Stomach smooth muscle (tissue), 2 donors: Measurements from ENCODE around the gene PRSS27.
"Not testable (repeated sequence)": the region's sequence is repeated elsewhere in the genome, so short reads cannot be mapped to it uniquely, and the experiment has no call there.

Experiments used
- H3K27ac ChIP-seq: one replicate; pipeline ENCODE4 v1.7.0; 2013; ENCODE audit warnings: mild to moderate bottlenecking, low read length, inconsistent platforms
- H3K27me3 ChIP-seq, 2 donors: one replicate each; pipeline ENCODE4 v1.7.0; 2013; ENCODE audit warnings: low read length in 2 of 2; ENCODE audit not compliant: insufficient read depth in 2 of 2, control insufficient read depth in 1 of 2
- H3K36me3 ChIP-seq, 2 donors: one replicate each; pipeline ENCODE4 v1.7.0; 2013; ENCODE audit warnings: low read length in 2 of 2; ENCODE audit not compliant: control insufficient read depth in 2 of 2, insufficient read depth in 2 of 2
- H3K4me1 ChIP-seq: one replicate; pipeline ENCODE4 v1.7.0; 2013; ENCODE audit warnings: low read length; ENCODE audit not compliant: control insufficient read depth, insufficient read depth
- H3K4me3 ChIP-seq, 2 donors: one replicate each; pipeline ENCODE4 v1.7.0; 2013; ENCODE audit warnings: low read length in 2 of 2
- H3K9ac ChIP-seq, 2 donors: one replicate each; pipeline ENCODE4 v1.7.0; 2013; ENCODE audit warnings: low read length in 2 of 2, mild to moderate bottlenecking in 1 of 2
- H3K9me3 ChIP-seq, 2 donors: one replicate each; pipeline ENCODE4 v1.7.0; 2013; ENCODE audit warnings: low read length in 2 of 2; ENCODE audit not compliant: control insufficient read depth in 2 of 2
- donor health status: healthy.
- donor health status: Pancreatic carcinoma.

PRSS27 gene

DNA sequence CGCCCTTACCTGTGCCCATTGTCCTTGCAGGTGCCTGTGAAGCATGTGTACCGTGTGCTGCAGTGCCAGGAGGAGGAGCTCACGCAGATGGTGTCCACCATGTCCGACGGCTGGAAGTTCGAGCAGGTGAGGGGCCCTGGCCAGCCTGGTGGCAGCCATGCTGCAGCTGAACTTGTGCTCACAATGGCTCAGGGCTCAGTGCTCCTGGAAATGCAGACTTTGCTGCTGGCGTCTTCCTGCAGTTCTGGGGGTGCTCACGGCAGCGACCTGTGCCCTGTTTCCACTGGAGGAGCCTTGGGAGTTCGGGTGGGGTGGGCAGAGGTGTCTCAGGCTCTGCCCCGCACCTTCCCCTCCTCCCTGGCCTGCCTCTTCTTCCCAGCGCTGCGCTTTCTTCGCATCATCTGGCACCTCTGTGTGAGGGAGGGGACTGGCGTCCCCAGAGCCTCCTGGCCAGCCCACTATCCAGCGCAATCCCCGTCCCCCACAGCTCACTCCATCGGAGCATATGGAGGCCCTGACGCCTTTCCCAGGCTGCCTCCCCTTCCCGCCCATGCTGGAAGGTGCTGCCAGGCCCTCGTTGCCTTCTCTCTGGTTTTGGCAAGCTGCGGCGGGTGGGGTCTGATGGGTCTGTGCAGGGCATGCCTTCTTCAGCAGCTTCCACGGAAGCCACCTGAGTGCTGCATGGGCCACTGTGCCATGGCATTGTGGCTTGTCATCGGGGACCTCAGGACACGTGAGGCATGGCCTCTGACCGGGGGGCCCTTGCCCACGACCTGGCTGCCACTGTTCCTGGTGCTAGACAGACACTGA lies 20.0 kb downstream of the PRSS27 start:
- no peaks in the 10 kb centered on the region for H3K4me1 ChIP-seq
- no peak overlapping the region for H3K4me3 ChIP-seq
- H3K9me3 ChIP-seq, result no peaks in the 10 kb centered on the region
- H3K27me3 ChIP-seq, result no peaks in the 10 kb centered on the region
- H3K36me3 ChIP-seq, result peaks cover 17 to 31% of the 10 kb centered on the region in 2 donors
- H3K9ac ChIP-seq, result no peak overlapping the region
- H3K27ac ChIP-seq, result no peak overlapping the region

DNA sequence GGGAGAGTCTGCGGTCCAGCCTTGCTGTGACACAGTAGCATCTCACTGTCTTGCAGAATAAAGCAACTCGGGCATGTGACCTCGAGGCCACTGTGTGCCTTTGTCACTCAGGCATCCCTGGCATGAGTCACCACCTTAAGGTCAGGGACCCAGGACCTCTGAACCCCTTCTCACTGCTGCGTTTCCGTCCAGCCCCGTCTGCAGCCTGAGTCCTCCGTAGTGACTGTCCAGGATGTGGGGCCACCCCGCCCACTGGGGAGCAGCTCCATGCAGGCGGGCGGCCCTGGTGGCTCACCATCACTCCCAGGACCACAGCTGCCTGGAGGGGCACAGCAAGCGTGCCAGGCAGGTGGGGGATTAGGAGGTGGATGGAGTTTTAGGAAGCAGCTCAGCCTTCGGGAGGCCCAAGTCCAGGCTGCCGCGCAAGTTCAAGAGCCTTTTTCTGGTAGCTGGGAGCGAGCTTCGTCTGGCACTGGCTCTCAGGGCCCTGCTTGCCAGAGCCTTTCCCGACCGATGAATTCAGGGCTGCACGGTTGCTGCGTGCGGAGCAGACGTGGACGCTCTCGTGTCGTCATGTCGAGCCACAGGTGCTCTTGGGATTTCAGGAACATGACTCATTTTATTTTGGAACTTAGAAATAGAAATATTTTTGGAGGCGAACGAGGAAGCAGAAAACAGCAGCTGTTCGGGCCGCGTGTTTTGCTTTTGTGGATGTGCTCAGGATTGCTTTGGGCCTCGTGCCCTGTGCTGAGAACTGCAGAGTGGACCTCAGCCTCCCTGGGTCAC lies 20.9 kb downstream of the PRSS27 start:
- Histone ChIP-seq H3K4me3 (no peak overlapping the region), H3K27me3 (no peaks in the 10 kb centered on the region), H3K36me3 (peaks cover 17 to 30% of the 10 kb centered on the region in 2 donors), H3K27ac (no peak overlapping the region), H3K9ac (no peak overlapping the region), H3K4me1 (no peaks in the 10 kb centered on the region), H3K9me3 (no peaks in the 10 kb centered on the region)

DNA sequence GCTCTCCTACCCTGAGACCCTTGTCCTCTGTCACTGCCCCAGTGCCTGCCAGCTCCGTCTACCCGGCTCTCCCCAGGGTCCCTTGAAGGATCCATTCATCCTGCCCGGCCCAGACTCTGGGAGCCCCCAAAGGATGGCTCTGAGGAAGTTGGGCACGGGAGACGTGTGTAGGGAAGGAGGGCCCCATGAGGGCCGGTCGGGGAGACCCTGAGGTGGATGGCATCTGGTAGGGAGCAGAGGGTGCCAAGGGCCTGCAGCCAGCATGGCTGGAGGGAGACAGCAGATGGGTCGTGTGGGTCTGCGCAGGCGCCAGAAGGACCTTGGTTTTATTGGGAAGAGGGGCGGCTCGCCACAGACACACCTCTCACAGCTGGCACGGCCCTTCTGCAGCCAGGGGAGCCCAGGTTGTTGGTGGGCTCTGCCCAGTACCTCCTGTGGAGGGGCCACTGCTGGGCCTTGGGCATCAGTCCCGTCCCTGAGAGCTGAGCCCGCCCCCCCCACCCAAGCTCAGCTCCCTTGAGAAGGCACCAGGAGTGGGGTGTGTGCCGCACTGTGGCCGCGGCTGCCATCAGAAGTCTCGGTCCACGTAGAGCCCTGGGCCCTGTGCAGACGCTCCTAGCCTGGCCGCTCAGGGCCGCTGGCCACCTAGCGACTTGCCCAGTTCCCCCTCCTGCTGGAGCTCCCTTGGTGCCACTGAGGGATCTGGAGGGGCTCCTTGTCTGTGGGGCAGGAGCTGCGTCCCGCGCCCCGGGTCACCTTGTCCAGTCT lies 21.7 kb downstream of the PRSS27 start:
- Histone ChIP-seq H3K9me3 (no peaks in the 10 kb centered on the region), H3K27me3 (no peaks in the 10 kb centered on the region), H3K9ac (no peak overlapping the region), H3K4me1 (peaks cover 3% of the 10 kb centered on the region), H3K36me3 (peaks cover 17 to 29% of the 10 kb centered on the region in 2 donors), H3K27ac (no peak overlapping the region), H3K4me3 (no peak overlapping the region)

DNA sequence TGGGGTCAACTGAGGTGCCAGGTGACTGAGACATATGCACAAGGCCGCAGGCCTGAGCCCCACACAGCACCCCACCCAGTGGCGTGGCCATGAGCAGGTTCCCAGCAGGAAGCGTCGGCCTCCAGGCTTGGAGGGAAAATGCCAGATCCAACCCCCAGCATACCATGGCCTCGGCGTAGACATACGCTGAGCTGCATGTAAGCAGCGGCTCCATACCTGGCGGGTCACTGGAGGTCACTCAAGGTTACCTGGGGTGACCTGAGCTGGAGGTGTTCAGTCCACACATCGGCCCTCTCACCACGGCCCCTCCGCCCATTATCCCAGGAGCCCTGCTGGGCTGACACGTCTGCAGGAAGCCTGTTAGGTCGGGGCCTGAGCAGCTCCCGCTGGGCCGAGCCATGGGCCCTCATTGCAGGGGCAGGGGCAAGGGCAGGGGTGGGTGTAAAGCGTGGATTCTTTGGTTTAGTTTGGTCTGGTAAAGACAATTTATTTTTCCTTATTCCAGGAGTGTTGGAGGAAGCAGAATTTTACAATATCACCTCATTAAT lies 22.5 kb downstream of the PRSS27 start:
- Histone ChIP-seq H3K4me1 (peaks cover 10% of the 10 kb centered on the region), H3K36me3 (peaks cover 17 to 23% of the 10 kb centered on the region in 2 donors)

DNA sequence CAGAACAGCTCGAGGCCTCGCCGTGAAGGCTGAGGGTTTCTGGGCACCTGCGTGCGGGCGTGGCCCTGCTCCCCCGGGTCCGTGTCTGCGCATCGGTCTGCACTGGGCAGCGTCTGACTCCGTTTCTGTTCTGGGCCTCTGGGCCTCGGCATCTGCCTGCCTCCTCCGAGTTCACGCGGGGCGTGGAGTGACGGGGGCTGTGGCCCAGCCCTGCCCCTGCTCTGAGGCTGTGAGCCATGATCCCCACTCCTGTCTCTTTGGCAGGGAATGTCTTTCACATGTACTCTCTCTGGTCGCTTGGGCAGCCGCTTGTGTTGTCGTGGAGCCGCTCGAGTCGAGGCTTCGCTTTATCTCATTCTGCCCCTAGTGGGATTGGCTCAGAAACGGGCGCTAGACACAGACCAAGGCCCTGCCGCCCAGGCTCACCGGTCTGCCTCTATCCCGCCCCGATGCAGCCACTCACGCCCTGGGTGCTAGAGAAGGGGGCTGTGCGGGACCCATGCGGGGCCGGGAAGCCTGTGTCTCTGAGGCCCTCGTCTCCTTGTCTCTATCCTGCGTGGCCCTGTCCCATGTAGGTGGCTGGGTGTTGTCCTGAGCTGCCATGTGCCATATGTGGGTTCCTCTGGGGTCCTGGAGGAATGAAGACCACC lies 23.3 kb downstream of the PRSS27 start:
- H3K9ac ChIP-seq, H3K27me3 ChIP-seq, H3K9me3 ChIP-seq, H3K27ac ChIP-seq, H3K4me3 ChIP-seq: not testable (repeated sequence)
- Histone ChIP-seq H3K4me1 (peaks cover 12% of the 10 kb centered on the region), H3K36me3 (peaks cover 17% of the 10 kb centered on the region in 2 donors)

More for the DNA sequence above, 22.5 kb downstream of the PRSS27 start:
- no peak overlapping the region for H3K9ac ChIP-seq
- H3K27me3 ChIP-seq, result no peaks in the 10 kb centered on the region
- no peak overlapping the region for H3K27ac ChIP-seq
- no peak overlapping the region for H3K4me3 ChIP-seq
- H3K9me3 ChIP-seq, result no peaks in the 10 kb centered on the region

DNA sequence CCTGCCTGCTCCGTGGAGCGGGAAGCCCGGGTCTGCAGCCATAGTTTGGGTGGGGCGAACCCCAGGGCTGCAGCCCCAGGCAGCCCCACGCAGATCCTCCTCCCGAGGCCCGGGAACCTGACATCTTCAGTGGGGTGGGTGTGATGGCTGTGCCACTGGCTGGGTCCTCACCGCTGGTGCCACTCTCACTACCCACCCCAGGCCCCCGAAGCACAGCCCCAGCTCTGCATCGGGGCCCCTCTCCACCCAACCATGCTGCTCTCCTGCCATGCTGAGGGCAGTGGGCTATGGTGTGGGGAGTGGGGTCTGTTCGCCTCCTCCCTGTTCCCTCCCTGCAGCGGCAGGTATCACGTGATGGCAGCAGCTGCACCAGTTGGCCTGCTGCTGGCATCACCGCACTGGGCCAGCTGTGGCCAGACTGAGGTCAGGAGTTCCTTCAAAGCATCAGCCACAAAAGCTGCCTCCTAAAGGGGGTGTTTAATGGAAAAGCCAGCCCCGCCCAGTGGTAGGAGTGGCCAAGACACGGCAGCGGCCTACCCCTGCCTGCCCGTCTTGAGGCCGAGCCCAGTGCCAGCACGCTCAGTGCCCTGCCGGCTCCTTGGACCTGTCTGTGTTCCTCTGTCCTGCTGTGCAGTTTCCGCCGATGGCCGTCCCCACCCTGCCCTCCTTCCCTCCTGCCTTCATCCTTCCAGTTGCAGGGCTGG lies 26.9 kb downstream of the PRSS27 start:
- Histone ChIP-seq H3K27ac (peak overlapping the region; percentile 24), H3K4me3 (peak overlapping the region in 1 of 2 donors; percentile 8), H3K27me3 (no peaks in the 10 kb centered on the region), H3K9ac (no peak overlapping the region), H3K36me3 (peaks cover 6 to 8% of the 10 kb centered on the region in 2 donors), H3K9me3 (no peaks in the 10 kb centered on the region), H3K4me1 (peaks cover 14% of the 10 kb centered on the region)

DNA sequence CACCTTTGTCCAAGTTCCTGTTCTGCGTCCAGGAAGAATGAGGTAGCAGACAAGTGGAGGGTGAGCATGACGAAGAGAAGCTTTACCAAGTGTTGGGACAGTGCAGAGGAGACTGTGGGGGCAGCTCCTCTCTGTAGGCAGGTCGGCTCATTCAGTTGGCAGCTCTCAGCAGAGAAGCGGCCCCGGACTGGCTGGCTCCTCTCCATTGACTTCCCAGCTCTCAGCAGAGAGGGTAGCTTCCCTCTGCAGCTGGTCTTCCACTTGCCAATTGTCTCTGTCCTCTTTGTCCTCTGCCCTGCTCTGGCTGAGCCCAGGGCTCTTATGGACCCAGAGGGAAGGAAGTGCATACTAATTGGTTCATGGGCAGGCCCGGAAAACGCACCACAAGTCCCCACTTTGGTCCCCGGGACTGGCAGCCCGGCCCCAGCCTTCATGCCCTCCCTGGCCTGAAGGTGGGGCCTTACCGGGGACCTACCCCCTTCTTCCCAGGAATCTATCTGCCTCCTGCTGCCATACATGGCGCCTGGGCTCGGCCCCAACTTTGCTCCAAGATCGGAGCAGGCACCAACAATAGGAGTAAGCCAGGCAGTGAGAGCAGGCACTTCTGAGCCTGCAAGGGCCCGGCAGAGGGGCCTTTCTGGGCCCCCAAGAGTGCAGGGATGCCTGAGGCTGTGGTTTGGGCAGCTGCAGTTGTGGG lies 27.6 kb downstream of the PRSS27 start:
- Histone ChIP-seq H3K4me1 (peaks cover 14% of the 10 kb centered on the region), H3K4me3 (no peak overlapping the region), H3K27ac (peak overlapping the region; percentile 24), H3K9ac (no peak overlapping the region), H3K27me3 (no peaks in the 10 kb centered on the region), H3K36me3 (peaks cover 4 to 6% of the 10 kb centered on the region in 2 donors), H3K9me3 (no peaks in the 10 kb centered on the region)

DNA sequence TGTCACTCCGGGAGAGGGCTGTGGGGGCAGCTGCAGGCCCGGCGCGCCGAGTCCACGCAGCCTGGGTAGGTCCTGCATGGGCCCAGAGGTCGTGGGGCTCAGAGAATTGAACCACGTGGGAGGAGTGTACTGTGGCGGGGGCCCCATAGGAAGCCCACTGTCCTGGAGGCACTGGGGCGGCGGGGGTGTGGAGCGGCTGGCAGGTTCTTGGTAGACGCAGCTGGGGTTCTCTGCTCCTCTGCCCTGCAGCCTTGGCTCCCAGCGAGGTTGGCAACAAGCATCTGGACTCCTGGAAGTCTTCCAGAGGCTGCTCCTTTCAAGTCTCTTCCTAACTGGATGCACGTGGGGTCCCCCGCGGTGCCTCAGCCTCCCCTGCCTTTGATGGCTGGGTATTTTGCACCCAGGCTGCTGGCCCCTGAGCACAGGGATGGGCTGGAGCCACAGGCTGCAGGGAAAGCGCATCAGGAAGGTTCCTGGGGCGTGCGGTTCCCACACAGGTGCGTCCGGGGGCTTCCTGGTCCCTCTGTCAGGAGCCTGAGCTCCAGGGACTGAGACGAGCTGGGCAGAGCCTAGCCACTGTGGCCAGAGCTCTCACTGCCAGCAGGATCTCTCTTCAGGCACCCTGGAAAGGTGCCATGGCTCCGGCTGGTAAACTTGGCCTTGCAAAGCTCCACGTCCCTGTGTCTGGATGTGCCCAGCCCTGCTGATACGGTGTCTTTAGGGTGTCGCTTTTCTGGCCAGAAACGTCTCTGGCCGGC lies 28.4 kb downstream of the PRSS27 start:
- Histone ChIP-seq H3K4me1 (peaks cover 14% of the 10 kb centered on the region), H3K27me3 (no peaks in the 10 kb centered on the region), H3K27ac (no peak overlapping the region), H3K4me3 (no peak overlapping the region), H3K36me3 (no peaks in the 10 kb centered on the region), H3K9ac (no peak overlapping the region), H3K9me3 (no peaks in the 10 kb centered on the region)

DNA sequence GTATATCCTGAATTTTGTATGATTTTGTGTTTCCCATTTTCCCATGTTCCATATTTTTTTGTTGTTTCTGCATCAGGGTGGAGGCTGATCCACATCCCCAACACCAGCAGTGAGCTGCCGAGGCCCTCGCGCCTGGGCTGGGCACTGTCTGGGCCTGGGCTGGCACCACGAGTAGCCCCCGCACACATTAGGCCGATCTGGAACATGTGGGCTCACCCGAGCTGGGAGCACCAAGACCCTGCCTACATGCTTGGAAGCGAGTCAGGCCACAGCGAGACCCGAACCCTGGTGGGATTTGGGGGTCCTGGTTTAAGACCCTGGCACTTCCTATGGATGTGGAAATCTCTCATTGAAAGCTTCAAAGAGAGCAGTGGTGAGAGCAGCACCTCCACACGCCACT lies 29.2 kb downstream of the PRSS27 start:
- H3K36me3 ChIP-seq, result no peaks in the 10 kb centered on the region
- no peak overlapping the region for H3K4me3 ChIP-seq
- H3K9me3 ChIP-seq, result no peaks in the 10 kb centered on the region
- no peaks in the 10 kb centered on the region for H3K27me3 ChIP-seq
- H3K4me1 ChIP-seq, result peaks cover 14% of the 10 kb centered on the region
- H3K27ac ChIP-seq, result no peak overlapping the region
- no peak overlapping the region for H3K9ac ChIP-seq
